NCI-H1105 (cell line): ENCODE data around the gene BRF1.

Experiments
- DNase-seq: peaks from one replicate; lab custom pipeline; 2025; lab: John Stamatoyannopoulos, UW

The BRF1 gene

DNA sequence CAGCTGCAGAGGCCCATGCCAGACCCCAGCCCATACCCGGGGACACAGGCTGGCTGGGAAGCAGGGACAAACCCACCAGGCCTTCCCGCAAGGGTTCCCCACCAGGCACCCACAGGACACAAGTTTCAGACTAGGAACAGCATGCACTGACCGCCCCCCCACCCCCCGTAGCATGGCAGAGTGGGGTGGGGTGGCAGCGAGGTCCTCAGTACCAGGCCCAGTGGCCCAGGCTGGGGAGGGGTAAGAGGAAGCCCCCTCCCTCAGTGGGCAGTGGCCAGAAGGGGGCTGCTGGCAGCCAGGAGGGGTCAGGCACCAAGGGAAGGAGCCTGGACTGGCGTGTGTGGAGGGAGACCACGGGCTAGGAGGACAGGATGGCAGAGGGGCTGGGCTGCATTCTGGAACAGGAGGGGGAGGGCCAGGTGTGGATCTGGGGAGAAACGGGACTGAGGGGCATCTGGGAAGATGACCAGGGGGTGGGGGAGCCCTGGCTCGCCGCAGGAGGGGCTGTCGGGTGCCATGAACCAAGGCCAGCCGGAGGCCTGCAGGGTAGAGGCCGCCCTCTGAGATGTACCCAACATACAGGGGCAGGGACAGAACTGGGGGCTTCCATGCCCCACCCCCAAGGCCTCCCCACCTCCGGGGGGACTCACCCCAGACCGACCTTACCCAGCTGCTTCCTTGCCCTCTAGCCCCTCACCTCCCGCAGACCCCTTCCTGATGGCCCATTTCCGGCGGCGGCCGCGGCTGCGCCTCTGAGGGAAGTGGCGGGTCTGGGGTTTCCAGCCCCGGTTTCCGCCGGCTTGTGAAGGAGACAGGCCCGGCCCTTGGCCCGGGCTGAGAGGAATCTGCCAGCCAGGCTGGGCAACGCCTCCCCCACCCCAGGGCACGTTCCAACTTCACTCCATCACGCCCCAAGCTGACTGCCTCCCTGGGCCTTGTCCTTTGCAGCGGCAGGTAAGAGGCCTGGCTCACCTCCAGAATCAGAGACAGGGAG lies 126.6 kb downstream of the BRF1 start:
- DNase-seq = no peak

DNA sequence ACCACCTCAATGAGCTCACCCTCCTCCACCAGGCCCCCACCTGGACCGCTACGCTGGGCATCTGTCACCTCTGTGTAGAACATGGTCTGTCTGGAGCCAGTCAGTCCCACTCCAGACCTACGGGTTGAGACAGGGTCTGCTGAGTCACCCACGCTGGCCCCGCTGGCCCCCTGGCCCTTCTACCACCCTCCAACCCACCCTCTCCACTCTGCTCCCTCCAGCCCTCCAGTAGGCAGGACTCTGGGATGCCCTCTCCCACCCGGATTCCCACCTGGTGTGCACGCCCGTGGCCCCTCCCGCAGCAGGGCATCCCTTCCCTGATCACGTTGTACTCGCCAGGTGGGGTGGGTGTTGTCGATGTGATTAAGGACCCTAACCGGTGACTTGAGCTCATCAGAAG lies 127.7 kb downstream of the BRF1 start:
- DNase-seq = no peak

DNA sequence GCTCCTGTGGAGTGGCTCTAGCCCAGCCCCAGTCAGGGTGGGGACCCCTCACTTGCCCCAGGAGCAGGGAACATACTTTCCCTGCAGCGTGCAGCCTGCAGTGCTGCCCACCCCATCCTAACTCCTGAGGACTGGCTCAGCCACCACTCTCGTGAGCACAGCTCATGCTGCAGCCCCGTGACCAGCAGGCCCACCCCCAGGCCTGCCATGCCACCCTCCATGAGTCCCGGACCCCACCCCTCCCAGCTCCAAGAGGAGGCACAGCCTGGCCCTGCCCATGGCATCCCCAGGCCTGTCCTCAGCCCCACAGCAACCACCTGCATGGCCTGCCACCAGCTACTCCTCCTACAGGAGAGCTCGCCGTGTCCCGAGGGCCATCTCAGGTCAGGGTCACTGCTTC lies 128.3 kb downstream of the BRF1 start:
- no peak for DNase-seq

DNA sequence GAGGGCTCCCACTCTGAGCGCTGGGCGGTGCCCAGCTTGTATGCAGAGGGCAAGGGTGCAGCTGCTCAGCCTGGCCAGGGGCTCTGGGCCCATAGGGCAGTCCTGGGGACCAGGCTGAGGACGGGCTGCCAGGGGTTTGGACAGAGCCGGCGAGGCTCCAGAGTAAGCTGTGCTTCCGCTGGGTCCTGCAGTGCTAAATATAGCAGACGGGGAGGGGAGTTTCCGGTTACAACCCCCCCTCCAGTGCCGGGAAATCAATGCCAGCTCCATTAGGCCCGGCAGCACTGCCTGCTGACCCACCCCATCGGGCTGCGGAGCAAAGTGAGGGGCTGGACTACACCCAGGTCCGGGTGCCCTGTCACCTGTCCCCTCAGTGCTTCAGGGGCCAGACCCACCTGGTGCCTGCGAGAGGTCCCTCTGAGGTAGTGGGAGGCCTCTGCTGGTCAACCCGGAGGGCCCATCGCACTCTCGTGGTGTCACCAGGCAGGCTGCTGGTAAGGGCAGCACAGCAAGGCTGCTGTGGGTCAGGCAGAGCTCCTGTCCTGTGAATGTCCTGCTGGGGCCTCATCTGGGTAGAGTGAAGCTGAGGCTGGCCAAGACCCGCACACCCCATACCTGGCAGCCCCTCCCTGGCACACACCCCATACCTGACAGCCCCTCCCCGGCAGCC lies 129.7 kb downstream of the BRF1 start:
- no peak for DNase-seq

DNA sequence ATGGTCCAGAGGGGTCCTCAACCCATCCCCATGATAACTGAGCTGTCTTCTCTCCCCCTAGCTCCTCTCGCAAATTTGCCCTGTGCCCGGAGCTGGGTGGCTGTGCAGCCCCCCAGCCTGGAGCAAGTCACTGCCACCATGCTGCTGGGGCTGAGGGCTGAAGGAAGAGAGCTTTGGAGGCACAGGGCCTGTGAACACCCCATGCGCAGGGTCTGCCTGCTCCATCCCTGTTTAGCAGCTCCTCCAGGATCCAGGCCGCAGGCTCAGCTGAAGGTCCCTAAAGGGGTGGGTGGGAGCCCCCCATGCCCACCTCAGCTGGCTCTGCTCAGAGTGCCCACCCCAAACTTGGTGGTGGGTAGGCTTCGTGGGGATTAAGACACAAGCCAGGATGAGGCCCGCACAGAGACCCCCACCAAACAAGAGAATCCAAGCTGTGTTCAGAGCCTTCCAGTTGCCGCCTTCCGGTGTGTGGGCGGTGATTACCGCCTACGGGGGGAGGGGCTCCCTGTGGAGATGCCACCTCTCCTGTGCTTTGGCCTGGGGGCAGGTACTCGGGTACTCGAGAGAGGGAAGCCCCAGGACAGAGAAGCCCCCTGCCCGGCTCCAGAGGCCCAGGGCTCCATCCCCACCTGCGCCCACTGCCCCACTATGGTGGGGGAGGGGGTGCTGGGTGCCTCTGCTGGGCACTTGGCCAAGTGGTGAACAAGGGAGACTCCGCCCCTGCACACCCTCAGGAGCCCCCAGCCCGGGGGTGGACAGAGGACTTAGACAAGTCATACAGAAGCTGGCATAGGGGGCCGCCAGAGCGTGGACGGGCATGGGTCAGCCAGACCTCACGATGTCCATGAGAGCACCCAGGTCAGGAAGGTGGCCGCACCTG lies 130.8 kb downstream of the BRF1 start:
- no peak for DNase-seq

DNA sequence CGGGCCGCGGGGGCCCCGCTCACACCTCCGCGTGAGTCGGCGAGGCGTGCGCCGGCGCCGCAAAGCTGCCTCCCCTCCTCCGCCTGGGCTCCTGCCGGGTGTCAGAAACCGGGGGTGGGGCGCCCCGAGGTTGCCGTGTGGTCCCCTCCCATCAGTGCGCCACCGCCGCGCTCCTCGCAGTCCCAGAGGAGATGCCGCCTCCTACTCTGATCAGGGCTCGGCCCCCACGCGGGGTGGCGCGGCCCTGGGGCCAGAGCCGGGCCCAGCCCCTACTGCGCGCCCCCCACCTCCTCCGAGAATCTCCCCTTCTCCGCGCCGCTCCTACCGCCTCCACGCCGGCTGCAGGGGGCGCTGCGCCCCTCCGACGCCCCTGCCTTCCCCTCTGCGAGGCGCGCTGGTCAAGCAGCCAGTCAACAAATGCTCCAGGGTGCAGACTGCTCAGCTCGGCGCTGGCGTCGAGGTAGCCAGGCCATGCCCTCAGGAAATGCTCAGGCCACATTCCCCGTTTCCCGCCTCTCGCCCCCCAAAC lies 131.8 kb downstream of the BRF1 start:
- no peak for DNase-seq

DNA sequence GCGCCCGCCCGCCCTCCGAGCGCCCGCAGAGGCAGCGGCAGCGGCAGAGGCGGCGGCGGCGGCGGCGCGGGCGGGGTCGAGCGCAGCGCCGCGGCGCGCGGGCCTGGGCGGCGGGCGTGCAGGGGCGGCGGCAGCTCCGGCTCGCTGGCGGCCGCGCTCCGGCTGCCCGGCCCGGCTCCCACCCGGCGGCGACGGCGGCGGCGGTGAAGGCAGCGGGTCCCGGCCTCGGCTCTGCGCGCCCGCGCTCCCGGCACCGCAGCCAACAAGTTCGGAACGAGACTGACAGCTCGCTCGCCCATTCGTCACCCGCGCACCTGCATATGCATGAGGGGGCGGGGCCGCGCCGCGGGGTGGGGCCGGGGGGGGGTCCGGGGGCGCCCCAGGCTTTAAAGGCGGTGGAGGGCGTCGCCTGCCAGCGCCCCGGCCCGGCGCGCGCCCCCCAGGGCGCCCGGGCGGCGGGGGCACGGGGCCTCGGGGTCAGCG lies 132.3 kb downstream of the BRF1 start, which contains the start of gene JAG2:
TSS of gene JAG2 (minus strand) at position 281 of the 483 bp plus-strand sequence. CDS start 356 bp downstream, outside the sequence.
- DNase-seq = peak; percentile 55

DNA sequence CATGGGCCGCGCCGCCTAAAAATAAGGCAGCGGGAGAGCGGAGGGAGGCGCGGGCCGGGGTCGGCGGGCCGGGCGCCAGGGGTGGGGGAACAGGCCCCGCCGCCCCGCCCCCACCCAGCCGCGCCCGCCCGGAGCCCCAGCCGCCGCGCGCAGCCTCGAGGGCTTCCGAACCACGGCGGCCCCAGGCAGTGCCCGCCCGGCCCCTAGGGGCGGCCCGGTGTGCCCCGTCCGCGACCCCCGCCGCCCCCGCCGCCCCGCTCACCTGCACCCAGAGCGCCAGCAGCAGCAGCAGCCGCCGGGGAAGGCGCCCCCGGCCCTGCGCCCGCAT lies 132.7 kb downstream of the BRF1 start:
- DNase-seq = no peak

DNA sequence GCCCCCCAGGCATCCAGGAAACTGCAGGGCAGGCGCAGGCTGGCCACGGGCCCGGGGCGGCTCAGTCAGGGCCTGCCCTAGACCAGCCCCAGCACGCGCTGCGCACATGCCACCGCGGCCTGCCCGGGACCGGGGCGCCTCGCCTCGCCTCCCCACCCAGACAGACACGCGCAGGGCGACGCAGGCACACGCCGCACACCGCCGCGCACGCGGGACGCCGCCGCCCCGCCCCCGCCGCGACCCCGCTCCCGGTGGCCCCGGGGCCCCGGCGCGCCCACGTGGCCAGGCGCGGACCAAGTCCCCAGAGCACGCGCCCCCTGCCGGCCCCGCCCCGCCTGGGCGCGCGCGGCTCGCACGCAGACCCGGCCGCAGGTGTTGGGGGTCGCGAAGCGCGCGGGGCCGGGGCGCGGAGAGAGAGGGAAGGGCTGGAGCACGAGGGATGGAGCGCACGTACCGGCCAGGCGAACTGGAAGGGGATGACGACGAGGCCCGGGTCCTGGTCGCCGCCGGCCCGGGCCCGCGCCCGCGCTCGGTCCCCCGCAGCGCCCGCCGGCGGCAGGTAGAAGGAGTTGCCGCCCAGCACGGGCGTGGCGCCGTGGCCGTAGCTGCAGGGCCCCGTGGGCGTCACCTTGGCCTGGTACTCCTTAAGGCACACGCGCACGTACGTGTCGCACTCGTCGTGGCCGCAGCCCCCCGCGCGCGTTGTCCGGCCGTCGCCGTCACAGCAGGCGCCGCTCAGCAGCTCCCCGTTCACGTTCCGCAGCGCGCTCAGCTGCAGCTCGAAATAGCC lies 133.3 kb downstream of the BRF1 start:
- DNase-seq = no peak

DNA sequence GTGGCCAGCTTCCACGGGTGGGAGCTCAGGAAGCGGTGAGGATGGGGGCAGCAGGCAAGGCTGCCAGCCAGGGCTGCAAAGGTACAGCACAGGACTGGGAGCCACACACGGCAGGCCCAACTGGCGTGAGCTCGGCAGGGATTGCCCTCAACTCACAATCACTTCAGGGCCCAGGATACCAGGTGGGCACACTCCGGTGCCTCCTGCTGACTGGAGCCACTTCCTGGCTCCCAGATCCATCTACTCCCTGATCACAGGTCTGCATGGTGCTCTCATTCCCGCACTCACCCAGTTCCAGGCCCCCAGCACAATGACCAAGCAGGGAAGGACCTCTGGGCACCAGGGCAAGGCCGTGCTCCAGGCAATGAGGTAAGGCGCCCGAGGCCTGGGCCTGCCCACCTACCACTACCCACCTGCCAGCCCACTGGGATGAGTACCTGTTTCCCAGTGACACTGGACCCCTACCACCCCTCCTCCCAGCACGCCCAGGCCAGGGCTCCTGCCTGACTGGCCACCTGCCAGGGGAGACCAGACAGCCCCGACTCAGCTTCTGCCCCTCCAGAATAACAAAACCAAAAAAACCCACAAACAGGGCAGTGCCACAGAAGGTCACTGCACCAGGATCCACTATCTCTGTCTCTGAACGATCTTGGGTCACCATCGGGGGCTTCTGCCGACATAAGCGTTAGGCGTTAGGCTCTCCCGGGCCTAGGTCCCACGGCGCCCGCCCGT lies 134.1 kb downstream of the BRF1 start:
- DNase-seq = peak; percentile 39

DNA sequence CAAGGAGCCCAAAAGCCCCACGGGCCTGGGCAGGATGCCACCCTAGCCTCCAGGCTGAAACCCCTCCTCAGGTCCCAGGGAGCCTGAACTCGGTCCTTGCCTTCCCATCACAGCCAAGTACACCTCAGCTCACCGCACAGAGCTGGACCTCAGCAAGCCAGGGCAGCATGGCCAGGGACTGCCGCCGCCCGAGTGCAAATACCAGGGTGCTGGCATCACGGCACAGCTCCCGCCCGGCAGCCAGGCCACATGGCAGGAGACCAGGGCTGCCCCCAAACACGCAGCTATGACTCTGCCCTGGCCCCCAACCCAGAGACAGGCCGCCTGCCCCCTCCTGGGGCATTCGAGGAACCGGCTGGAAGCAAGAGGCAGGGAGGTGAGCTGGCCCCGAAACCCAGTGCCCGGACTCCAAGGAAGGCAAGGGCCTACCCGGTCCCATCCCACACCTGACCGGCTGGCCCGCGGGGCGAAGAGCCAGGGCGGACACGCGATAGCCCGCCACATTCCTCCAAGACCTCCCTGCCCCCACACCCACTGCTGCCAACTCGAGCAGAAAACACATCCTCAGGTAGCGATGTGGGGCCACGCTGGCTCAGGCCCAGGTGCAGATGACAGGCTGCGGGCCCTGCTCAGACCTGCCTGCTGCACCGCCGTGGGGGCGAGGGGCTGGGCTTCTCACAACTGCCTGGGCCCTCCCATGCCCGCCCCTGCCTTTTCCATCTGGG lies 134.9 kb downstream of the BRF1 start:
- DNase-seq = peak; percentile 69

DNA sequence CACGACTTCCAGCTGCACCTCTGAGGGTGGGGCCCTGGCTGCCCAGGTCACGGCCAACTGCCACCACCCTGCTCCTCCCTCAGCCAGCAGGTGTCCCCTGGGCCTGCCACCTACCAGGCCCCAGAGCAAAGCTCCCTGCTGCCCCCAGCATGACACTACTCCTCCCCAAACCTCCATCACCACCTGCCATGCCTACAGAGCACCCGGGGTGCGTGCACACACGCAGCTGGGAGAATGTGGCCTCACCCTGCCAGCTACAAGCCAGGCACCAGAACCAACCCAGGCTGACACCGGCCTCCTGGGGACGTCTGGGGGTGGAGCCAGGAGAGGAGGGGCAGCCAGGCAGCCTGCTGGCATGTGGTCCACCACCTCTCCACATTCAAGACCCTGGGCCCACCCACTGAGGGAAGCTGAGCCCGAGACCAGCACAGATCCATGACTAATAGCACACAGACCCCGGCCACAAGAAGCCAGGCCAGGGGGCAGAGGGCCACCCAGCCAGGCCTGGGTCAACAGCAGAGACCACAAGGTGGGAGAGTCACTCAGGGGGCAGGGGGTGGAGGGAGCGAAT lies 135.6 kb downstream of the BRF1 start:
- peak; percentile 35 for DNase-seq

DNA sequence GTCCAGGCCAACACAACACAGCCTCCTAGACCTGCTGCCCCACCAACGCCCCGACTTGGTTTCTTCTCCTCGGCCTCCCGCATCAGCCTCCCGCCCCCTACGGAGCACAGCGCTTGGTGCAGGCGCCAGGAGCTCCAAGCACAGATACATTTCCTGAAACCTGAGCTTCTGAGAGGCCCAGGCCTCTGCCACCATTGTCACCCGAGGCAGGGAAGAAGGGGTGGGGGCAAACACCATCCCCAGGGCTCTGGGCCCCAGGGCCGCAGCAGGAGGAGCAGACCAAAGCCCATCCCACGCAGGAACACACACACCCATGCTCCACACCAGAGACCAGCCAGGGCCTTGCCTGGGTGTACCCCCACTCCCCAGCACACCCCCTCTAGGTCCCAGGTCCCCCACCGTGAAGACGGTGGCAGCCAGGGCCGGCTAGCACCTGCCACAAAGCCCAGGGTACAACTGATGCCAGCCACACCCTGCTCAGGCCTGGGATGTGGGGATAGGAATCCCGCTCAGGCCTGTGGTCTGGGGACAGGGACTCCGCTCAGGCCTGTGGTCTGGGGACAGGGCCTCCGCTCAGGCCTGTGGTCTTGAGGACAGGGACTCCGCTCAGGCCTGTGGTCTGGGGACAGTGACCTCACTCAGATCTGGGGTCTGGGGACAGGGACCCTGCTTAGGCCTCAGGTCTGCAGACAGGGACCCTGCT lies 137.6 kb downstream of the BRF1 start:
- DNase-seq = no peak

DNA sequence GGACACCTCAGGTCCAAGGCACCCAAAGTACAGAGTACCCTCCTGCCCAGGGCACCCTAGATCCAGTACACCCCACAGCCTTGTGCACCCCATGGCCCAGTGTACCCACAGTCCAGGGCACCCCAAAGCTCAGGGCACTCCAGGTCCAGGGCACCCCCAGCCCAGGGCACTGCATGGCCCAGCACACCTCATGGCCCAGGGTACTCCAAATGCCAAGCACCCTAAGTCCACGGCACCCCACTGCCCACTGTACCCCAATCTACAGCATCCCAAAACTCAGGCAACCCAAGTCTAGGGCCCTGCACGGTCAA lies 138.2 kb downstream of the BRF1 start:
- DNase-seq = no peak

DNA sequence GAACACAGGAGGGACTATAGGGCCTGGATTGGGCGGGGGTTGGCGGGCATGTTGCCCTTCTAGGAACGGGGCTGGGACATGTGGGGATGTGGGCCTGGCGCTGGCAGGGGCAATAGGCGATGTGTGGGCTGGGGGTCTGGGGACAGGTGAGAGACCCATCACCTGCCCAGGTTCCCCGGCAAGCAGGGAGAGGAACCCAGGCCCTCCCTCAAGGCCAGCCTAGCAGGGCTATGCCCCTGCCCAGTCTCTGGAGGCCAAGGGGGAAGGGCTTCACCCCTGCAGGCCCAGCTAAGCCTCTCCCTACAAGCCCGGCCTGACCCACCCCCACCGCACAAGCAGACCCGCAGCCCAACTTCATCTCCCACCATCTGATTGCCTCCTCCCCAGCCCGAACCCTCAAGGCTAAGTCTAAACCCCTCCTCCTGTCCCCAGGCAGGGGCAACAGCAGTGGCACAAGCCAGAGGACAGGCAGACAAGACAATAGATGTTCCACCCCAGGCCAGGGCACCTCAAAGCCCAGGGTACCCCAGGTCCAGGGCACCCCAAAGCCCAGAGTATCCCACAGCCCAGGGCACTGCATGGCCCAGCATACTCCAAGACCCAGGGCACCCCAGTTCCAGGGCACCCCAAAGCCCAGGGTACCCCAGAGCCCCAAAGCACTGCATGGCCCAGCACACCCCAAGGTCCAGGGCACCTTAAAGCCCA lies 138.7 kb downstream of the BRF1 start:
- no peak for DNase-seq

DNA sequence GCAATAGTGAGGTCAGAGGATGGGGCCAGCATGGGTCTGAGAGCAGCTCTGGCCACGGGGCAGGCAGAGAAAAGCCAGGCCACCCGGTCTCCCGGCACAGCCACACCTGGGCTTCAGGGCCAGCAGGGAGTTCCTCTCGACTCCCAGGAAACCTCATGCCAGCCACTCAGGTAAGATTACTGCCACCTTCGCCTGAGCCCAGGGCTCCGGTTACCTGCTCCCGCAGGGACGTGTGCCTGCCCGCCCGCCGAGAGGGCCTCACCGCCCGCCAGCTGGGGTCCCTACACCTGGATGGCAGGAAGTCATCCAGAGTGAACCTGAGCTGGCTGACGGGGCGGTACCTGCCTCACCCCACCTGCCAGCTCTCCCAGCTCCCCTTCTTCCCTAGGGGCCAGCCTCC lies 139.5 kb downstream of the BRF1 start:
- peak; percentile 90 for DNase-seq

DNA sequence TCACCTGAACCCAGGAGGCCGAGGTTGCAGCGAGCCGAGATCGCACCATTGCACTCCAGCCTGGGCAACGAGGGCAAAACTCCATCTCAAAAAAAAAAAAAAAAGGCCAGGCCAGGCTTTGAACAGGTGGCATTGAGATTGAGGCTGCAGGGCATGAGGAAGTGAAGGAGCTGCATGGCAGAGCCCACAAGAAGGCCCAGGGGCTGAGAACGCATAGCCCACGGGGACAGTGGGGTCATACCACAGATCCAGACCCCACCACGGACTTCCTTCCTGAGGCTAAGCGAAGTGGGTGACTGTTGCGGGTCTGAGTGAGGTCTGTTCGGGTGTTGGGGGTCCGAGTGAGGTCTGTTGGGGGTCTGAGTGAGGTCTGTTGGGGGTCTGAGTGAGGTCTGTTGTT lies 140.0 kb downstream of the BRF1 start:
- DNase-seq = no peak

DNA sequence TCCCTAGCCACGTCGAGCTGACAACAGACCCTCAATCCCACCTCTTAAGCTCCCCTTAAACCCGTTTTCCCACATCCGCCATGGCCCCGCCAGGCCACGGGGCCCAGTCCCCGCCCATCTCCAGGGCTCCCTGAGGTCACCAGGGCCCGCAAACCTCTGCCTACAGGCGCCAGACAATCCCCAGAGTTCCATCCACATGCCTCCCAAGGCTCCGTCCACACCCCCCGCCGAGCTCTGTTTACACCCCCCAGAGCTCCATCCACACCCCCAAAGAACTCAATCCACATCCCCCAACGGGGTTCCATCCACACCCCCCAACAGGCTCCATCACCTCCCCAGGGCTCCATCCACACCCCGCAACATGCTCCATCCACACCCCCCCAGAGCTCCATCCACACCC lies 141.5 kb downstream of the BRF1 start:
- DNase-seq = no peak
